ENCODE measurements around the gene SCMH1.

Gene SCMH1

GRCh38 chr1:41239988-41240610, 2.0 kb downstream of the SCMH1 start:
- peak overlapping the region; percentile 91 for H3K27ac ChIP-seq (ENCODE audit: low read depth, low read length)
- peaks cover 69% of the 10 kb centered on the region for H3K79me2 ChIP-seq (ENCODE audit: insufficient read depth, low read length)
- peak overlapping the region; percentile 90 for H3K9ac ChIP-seq (ENCODE audit: low read length)
- H3K4me3 ChIP-seq (ENCODE audit: insufficient read depth, low read length, poor library complexity, severe bottlenecking): peak overlapping the region; percentile 82
- H3K4me2 ChIP-seq (ENCODE audit: low read depth, low read length, poor library complexity, severe bottlenecking): peak overlapping the region; percentile 99
- H2AFZ ChIP-seq (ENCODE audit: low read depth, low read length, severe bottlenecking): no peak overlapping the region
- H3K9me2 ChIP-seq (replicated peaks; ENCODE audit: insufficient read depth, low read length): no peaks in the 10 kb centered on the region
- no peaks in the 10 kb centered on the region for H4K20me1 ChIP-seq (ENCODE audit: low read depth, low read length)
- no peaks in the 10 kb centered on the region for H3K36me3 ChIP-seq (ENCODE audit: low read length)
- no peaks in the 10 kb centered on the region for H3K27me3 ChIP-seq (ENCODE audit: low read length)
- TF ChIP-seq EZH2phosphoT487 (conservative IDR thresholded peaks at IDR 0.05; ENCODE audit: low read length): no peak
- TF ChIP-seq CTCF (IDR thresholded peaks at IDR 0.05; ENCODE audit: insufficient read depth, low read length, poor library complexity, severe bottlenecking): no peak
- H3K9me3 ChIP-seq (ENCODE audit: insufficient read depth, low read length): no peaks in the 10 kb centered on the region
- H3F3A ChIP-seq (ENCODE audit: insufficient read depth): peaks cover 11% of the 10 kb centered on the region

DNA sequence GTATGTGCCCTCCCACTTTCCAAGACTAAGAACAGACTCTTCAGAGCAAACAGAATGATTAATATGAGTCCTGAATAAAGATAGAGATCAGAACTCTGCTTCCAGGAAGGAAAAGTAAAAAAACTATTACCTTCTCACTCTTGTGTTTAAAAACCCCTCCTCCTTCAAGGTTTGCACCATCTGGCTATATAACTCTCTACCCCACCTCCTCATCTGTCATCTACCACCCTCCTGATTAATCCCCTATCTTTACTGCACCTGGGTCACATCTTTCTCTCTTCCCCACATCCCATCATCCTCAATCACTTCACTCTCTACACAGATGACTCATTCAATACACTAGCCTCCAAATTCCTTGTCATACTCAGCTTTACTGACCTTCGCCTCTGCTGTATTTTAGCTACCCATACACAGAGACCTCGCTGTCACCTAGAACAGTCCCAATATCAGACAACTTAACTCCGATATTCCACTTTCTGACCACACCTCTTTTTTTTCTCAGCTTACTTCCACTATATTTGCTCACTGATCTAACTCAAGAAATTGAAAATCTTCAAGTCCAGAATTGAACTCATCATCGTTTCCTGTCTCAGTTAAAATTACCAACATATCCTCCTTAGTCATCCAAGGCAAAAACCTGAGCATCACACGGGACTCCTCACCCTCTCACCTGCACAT, 3.7 kb downstream of the SCMH1 start:
- Histone ChIP-seq H3K9me2 (replicated peaks; ENCODE audit: insufficient read depth, low read length) (no peaks in the 10 kb centered on the region), H2AFZ (ENCODE audit: low read depth, low read length, severe bottlenecking) (no peak overlapping the region), H3K36me3 (ENCODE audit: low read length) (no peaks in the 10 kb centered on the region; the same call in 1 of the 2 replicates), H3K4me2 (ENCODE audit: low read depth, low read length, poor library complexity, severe bottlenecking) (peak overlapping the region; percentile 1), H4K20me1 (ENCODE audit: low read depth, low read length) (no peaks in the 10 kb centered on the region), H3K27ac (ENCODE audit: low read depth, low read length) (no peak overlapping the region), H3F3A (ENCODE audit: insufficient read depth) (peaks cover 11% of the 10 kb centered on the region), H3K27me3 (ENCODE audit: low read length) (no peaks in the 10 kb centered on the region), H3K79me2 (ENCODE audit: insufficient read depth, low read length) (peaks cover 86% of the 10 kb centered on the region), H3K9me3 (ENCODE audit: insufficient read depth, low read length) (no peaks in the 10 kb centered on the region), H3K4me3 (ENCODE audit: insufficient read depth, low read length, poor library complexity, severe bottlenecking) (no peak overlapping the region), H3K9ac (ENCODE audit: low read length) (no peak overlapping the region)
- TF ChIP-seq EZH2phosphoT487 (conservative IDR thresholded peaks at IDR 0.05; ENCODE audit: low read length) (no peak), CTCF (IDR thresholded peaks at IDR 0.05; ENCODE audit: insufficient read depth, low read length, poor library complexity, severe bottlenecking) (no peak)

DNA sequence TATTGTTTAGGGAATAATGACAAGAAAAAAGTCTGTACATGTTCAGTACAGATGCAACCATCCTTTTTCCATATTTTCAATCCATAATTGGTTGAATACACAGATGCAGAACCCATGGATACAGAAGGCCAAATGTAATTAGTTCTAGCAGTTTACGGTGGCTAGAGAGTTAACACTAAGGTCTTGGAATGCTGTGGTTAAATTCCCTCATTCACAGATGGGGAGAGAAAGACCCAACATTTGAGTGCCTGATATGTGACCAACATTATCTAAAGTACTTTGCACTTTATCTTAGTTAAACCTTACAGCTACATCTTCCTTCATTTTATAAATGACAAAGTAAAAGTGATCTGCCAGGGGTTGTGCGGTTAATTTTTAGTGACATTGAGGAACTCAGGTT, 5.3 kb downstream of the SCMH1 start:
- no peaks in the 10 kb centered on the region for H3K27me3 ChIP-seq (ENCODE audit: low read length)
- peaks cover 96% of the 10 kb centered on the region for H3K79me2 ChIP-seq (ENCODE audit: insufficient read depth, low read length)
- no peaks in the 10 kb centered on the region for H4K20me1 ChIP-seq (ENCODE audit: low read depth, low read length)

More for the DNA sequence above, 5.3 kb downstream of the SCMH1 start:
- no peak overlapping the region for H3K9ac ChIP-seq (ENCODE audit: low read length)
- no peak overlapping the region for H3K4me2 ChIP-seq (ENCODE audit: low read depth, low read length, poor library complexity, severe bottlenecking)
- H3K9me3 ChIP-seq (ENCODE audit: insufficient read depth, low read length): no peaks in the 10 kb centered on the region
- peaks cover 16% of the 10 kb centered on the region for H3F3A ChIP-seq (ENCODE audit: insufficient read depth)
- no peaks in the 10 kb centered on the region; the same call in 1 of the 2 replicates for H3K36me3 ChIP-seq (ENCODE audit: low read length)
- no peak overlapping the region for H3K4me3 ChIP-seq (ENCODE audit: insufficient read depth, low read length, poor library complexity, severe bottlenecking)
- H3K9me2 ChIP-seq (replicated peaks; ENCODE audit: insufficient read depth, low read length): no peaks in the 10 kb centered on the region
- no peak overlapping the region for H2AFZ ChIP-seq (ENCODE audit: low read depth, low read length, severe bottlenecking)
- no peak overlapping the region for H3K27ac ChIP-seq (ENCODE audit: low read depth, low read length)
- TF ChIP-seq CTCF (IDR thresholded peaks at IDR 0.05; ENCODE audit: insufficient read depth, low read length, poor library complexity, severe bottlenecking) (no peak), EZH2phosphoT487 (conservative IDR thresholded peaks at IDR 0.05; ENCODE audit: low read length) (no peak)
